ENCODE measurements around the gene LONP1. TPM values are rescaled to one million over a fixed set of nuclear protein-coding genes. Genes with fewer than 3 reads are reported as not detected.

LONP1 gene
- total and polyA plus RNA-seq, 7 donors: 58.6 to 127 (median 76.8) TPM

GRCh38 chr19:5682107-5682482 is 37.9 kb downstream of the LONP1 start:
- no peak for TF ChIP-seq CTCF (IDR thresholded peaks at IDR 0.05)
- Histone ChIP-seq H3K4me1 (peaks cover 14% of the 10 kb centered on the region), H3K9me3 (no peaks in the 10 kb centered on the region), H3K36me3 (ENCODE audit: insufficient read depth in 1 of 2, low read depth in 1 of 2) (peaks cover 5 to 17% of the 10 kb centered on the region in 2 donors), H3K27ac (no peak overlapping the region), H3K27me3 (ENCODE audit: insufficient read depth in 3 of 3, low read length in 2 of 3) (no peaks in the 10 kb centered on the region), H3K4me3 (no peak overlapping the region)
- intact Hi-C loops (cut with DNase I): loop anchor here in 1 of 2 donors (10.0 kb wide), 2 partner anchors 57 to 693 kb away; partner anchors contain the start of genes ALKBH7, PSPN, SAFB and SAFB2
- 84 to 89% (median 89%) methylated on average over 3 of the region's 3 CpGs for WGBS, 3 donors
- ATAC-seq (no peak), DNase-seq (no peak)

DNA sequence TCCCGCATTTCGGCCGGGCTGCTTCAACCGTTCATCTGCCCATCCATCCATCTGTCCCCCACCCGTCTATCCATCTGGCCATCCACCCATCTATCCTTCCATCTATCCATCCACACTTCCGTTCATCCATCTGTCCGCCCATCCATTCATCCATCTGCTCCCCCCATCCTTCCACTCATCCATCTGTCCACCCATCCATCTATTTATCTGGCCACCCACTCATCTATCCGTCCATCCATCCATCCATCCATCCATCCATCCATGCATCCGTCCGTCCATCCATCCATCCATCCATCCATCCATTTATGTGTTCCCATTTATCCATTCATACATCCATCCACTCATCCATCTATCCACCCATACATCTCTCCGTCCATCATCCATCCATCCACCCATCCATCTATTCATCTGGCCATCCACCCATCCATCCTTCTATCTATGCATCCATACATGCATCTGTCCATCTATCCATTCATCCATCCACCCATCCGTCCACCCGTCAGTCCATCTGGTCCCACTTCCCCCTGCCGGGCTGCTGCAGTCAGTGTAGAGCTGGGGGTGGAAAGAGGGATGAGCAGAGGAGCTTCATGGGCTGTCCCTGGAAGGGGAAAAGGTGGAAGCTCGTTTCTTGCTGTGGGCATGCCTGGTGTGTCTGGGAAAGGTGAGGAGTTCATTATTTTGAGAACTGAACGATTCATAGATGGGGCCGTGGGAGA is 38.4 kb downstream of the LONP1 start:
- no peak overlapping the region for H3K27ac ChIP-seq
- no peaks in the 10 kb centered on the region for H3K27me3 ChIP-seq (ENCODE audit: insufficient read depth in 3 of 3, low read length in 2 of 3)
- TF ChIP-seq CTCF (IDR thresholded peaks at IDR 0.05): no peak
- ATAC-seq (no peak), DNase-seq (no peak)
- WGBS, 3 donors: 59 to 64% (median 60%) methylated on average over 15 to 17 of the region's 17 CpGs
- intact Hi-C loops (cut with DNase I): loop anchor here in 1 of 2 donors (10.0 kb wide), 2 partner anchors 57 to 693 kb away; partner anchors contain the start of genes ALKBH7, PSPN, SAFB and SAFB2
- peak overlapping the region; percentile 83 for H3K4me3 ChIP-seq
- no peaks in the 10 kb centered on the region for H3K9me3 ChIP-seq
- H3K4me1 ChIP-seq: peaks cover 16% of the 10 kb centered on the region
- H3K36me3 ChIP-seq (ENCODE audit: insufficient read depth in 1 of 2, low read depth in 1 of 2): peaks cover 5 to 17% of the 10 kb centered on the region in 2 donors

DNA sequence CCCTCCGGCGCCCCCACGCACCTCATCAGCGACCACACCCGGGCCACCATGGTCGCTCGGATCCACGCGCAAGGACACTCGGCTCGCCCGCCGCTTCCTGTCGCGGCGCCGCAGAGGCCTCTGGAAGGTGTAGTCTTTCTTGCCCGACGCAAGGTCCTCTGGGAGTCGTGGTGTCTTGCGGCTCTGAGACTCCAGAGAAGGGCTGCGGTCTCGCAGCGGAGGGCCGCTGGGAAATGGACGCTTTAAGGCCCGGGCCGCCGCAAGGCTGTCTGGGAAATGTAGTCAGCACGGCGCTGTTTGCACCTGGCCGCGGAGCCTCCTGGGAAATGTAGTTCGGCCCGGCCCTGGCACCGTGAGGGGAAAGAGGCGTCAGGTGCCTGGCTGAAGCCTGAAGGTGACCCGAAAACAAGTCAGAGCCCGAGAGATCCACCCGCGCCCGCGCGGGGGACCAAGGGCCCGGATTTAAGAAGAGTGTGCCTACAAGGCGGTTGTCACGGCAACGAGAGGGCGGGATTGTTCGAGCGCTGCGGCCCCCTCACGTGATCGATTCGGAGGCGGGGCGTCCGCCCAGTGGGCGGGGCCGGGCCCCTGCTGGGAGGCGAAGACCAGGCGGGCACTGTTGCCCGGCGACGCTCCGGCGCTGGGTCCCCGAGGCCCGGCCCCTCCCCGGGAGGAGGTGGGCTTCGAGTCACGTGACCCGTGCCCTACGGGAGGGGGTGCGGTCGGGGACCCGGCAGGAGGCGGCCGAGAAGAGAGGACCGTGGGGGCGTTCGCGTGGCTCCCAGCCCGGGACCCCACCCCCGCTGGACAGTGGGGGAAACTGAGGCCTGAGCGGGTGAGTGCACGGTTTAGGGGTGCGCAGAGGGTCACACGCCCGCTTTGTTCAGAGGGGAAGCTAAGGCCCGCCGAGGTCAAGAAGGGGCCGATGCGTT is 39.2 kb downstream of the LONP1 start, which contains the start of the genes HSD11B1L and MICOS13:
Gene HSD11B1L, plus strand, starts transcription at position 591 of the 932 bp plus-strand sequence. CDS start 3,806 bp downstream, outside the sequence.
Gene MICOS13, minus strand, starts transcription at position 80 of the 932 bp plus-strand sequence. Its CDS starts 30 bp downstream, at position 50.
- ATAC-seq (peak; percentile 91 to 93 (median 92)), DNase-seq (peak; percentile 99 to 100)
- peaks cover 17% of the 10 kb centered on the region for H3K4me1 ChIP-seq
- 1% methylated on average over 49 to 94 of the region's 94 CpGs for WGBS, 3 donors
- H3K9me3 ChIP-seq: no peaks in the 10 kb centered on the region
- peak within 1 kb of the TSS; percentile 83 for H3K4me3 ChIP-seq
- intact Hi-C loops (cut with DNase I): loop anchor here in 1 of 2 donors (10.0 kb wide), 2 partner anchors 56 to 694 kb away; partner anchors contain the start of genes ALKBH7, PSPN, SAFB and SAFB2
- no peaks in the 10 kb centered on the region for H3K27me3 ChIP-seq (ENCODE audit: insufficient read depth in 3 of 3, low read length in 2 of 3)
- peaks cover 5 to 17% of the 10 kb centered on the region in 2 donors for H3K36me3 ChIP-seq (ENCODE audit: insufficient read depth in 1 of 2, low read depth in 1 of 2)
- TF ChIP-seq CTCF (IDR thresholded peaks at IDR 0.05): no peak
- peak within 1 kb of the TSS; percentile 95 for H3K27ac ChIP-seq

DNA sequence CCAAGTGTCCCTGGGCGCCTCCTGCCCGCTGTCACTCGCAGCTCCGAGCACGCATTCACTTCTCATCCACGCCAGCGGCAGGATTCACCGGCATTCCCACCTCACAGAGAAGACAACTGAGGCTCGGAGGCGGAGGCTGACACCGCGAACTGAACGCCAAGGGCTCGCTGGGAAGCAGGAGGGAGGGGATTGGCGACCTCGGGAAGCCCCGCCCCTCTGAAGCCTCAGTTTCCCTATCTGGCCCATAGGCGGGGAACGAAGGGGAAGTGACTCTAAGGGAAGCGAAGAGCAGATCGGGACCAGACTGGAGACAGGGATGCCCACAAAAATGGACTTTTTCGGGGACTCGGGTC is 39.9 kb downstream of the LONP1 start:
- ATAC-seq (peak; percentile 11 to 25 (median 20)), DNase-seq (peak in 1 of 2 donors; percentile 81)
- H3K4me3 ChIP-seq: peak overlapping the region; percentile 83
- no peaks in the 10 kb centered on the region for H3K27me3 ChIP-seq (ENCODE audit: insufficient read depth in 3 of 3, low read length in 2 of 3)
- 0 to 1% (median 0%) methylated on average over 23 of the region's 23 CpGs for WGBS, 3 donors
- no peaks in the 10 kb centered on the region for H3K9me3 ChIP-seq
- intact Hi-C loops (cut with DNase I): loop anchor here in 1 of 2 donors (10.0 kb wide), 2 partner anchors 55 to 695 kb away; partner anchors contain the start of genes ALKBH7, PSPN, SAFB and SAFB2
- H3K27ac ChIP-seq: peak overlapping the region; percentile 95
- TF ChIP-seq CTCF (IDR thresholded peaks at IDR 0.05): no peak
- peaks cover 17% of the 10 kb centered on the region for H3K4me1 ChIP-seq
- H3K36me3 ChIP-seq (ENCODE audit: insufficient read depth in 1 of 2, low read depth in 1 of 2): peaks cover 5 to 17% of the 10 kb centered on the region in 2 donors

Data from psoas muscle (tissue), 8 donors.